HG03354 (cell line): ENCODE measurements around the gene PGAP3.

Source experiments
- ATAC-seq: cut with Tn5 transposase; IDR thresholded peaks from one replicate; pipeline ENCODE4 v1.9.1; 2021; ENCODE audit warnings: mild to moderate bottlenecking; ENCODE audit not compliant: unreplicated experiment, poor library complexity, severe bottlenecking

The PGAP3 gene

DNA sequence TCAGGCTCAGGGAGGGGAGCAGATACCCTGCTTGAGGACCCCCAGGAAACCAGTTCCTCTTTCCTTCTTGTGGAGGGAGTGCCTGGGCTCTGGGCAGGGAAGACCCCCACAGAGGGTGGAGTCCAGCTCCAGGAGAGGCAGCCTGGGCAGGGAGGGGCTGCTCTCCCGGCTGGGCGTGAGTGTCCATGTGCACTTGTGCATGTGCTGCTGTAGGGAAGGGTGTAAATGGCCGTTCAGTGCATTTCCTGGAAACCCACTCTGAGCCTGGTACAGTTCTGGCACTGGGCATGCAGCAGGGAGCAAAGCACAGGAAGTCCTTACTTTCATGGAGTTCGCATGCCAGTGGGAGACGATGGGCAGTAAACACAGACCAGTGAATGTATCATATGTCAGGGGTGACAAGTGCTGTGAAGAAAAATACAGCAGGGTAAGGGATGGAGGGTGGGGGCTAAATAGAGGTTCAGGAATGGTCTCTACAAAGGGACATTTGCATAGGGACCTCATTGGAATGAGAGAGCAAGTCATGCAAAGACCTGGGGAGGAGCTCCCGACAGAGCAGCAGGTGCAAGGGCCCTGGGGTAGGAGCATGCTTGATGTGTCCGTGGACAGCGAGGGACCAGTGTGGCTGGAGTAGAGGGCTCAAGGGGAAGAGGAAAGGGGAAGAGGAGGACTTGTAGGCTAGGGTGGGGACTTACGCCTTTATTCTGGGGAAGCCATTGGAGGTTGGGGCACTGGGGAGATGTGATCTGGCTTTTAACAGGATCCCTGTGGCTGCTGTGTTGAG lies 45.4 kb downstream of the PGAP3 start:
- no peak for ATAC-seq

DNA sequence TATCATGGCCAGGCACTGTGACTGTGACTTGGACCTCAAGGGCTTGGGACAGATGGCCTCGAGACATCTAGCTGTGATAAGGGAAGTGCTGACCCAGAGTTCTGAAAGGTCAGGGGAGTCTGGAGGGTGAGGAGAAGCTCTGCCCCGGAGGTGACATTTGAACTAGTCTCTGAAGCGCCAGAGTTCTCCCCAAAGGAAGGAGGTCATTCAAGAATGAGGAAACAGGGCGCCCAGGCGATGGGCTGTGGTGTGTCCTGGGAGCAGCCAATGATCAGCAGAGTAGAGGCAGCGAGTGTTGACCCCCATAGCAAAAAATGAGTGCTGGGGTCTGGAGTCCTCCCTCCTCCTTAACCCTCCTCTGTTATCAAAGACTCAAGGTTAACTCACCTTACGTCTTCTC lies 46.0 kb downstream of the PGAP3 start:
- no peak for ATAC-seq

DNA sequence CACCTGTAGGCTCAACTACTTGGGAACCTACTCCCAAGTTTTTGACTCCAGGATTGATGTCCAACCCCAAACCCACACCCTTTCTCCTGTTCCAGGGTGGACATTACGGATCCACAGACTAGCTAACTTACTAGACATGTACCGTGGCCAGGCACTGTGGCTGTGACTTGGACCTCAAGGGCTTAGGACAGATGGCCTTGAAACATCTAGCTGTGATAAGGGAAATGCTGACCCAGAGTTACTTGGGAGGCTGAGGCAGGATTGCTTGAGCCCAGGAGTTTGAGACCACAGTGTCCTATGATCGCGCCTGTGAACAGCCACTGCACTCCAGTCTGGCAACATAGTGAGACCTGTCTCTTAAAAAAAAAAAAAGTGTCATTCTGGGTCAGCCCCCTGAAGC lies 46.8 kb downstream of the PGAP3 start:
- no peak for ATAC-seq

DNA sequence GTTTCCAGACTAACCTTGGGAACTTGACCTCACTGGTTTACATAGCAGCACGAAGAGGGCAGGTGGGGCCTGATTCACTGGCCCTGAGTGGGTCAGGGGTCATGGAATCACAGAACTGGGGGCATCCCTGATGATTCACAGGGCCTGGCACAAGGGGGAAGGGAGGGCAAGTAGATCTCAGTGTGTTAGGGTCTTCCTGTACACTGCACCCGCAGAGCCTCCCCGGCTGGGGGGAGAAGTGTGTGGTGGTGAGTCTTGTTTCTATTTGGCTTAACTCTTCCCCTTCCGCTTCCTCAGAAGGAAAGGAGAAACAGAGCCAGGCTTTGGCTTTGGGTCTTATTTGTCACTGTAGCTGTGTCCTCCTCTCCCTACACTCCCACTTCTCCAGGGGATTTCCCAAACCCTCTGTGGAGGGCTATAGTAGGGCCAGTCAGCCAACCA lies 47.2 kb downstream of the PGAP3 start:
- no peak for ATAC-seq

DNA sequence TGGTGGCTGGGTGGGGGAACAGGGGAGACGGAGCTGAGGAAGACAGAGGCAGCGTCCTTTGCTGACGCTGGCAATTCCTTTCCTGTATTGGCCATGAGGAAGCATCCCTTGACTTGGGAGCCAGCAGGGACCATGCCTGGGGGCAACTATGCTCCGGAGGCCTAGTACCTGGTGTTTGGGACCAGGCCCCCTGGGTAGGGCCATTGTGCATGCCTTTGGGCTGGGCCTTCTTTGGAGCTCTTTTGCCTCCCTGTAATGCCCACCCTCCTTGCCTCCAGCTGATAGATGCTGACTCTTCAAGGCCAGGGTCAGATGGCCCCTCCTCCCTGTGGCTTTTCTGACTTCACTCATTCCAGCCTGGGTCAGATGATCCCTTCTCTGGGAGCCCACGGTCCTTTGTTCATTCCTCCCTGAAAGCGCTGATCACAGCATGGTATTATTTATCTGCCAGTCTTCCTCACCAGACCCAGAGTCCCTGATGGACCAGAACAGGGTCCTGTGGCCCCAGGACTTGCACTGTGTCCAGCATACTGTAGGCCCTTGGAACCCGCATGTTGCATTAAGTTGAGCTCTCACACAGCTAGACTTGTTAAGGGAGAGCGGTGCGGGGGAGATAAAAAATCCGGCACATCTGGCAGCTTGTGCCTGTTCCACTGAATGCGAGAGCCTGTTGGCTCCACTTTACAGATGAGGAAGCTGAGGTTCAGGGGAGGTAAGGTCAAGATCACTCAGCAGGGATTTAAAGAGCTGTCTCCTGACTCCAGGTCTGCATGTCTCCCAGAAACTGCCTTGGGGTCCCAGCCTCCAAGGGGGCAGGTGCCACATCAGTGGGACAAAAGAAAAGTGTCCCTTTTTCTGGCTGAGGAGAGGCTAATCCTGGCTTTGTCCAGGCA lies 48.0 kb downstream of the PGAP3 start:
- no peak for ATAC-seq

- ATAC-seq = no peak
These were observed 48.8 kb downstream of the PGAP3 start for GRCh38 chr17:39639043-39639442.

GRCh38 chr17:39638317-39638716 lies 49.5 kb downstream of the PGAP3 start:
- ATAC-seq = no peak

GRCh38 chr17:39636927-39637736 lies 50.7 kb downstream of the PGAP3 start, which contains the start of gene STARD3:
Gene STARD3 (plus strand): TSS chr17:39637144. CDS start chr17:39653532, 16,388 bp downstream.
- peak; percentile 80 for ATAC-seq

DNA sequence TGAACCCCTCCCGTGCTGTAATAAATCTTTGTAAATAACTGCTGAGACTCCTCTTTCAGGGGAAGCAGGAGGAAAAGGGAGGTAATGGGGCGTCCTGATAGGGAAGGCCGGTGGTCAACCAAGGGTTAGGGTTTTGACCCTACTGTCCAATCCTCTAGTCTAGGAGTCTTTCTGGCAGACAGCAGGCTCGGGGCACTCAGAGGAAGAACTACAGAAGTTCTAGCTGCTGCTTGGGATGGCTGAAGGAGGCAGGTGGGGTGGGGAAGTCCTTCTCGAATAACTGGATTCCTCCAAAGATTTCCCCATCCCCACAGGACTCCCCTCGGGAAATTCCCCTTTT lies 51.3 kb downstream of the PGAP3 start:
- peak; percentile 9 for ATAC-seq

DNA sequence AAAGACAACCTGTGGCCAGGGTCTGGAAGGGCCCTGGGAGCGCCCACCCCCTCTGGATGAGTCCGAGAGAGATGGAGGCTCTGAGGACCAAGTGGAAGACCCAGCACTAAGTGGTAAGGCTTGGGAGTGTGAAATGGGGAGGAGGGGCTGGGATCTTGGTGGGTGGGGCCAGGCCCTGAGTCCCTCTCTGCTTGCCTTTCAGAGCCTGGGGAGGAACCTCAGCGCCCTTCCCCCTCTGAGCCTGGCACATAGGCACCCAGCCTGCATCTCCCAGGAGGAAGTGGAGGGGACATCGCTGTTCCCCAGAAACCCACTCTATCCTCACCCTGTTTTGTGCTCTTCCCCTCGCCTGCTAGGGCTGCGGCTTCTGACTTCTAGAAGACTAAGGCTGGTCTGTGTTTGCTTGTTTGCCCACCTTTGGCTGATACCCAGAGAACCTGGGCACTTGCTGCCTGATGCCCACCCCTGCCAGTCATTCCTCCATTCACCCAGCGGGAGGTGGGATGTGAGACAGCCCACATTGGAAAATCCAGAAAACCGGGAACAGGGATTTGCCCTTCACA lies 52.2 kb downstream of the PGAP3 start:
- no peak for ATAC-seq

- no peak for ATAC-seq
These were observed 53.4 kb downstream of the PGAP3 start for GRCh38 chr17:39634384-39634871.

GRCh38 chr17:39633570-39634183 lies 54.2 kb downstream of the PGAP3 start:
- no peak for ATAC-seq

GRCh38 chr17:39632153-39632941 lies 55.5 kb downstream of the PGAP3 start:
- ATAC-seq = no peak

GRCh38 chr17:39631403-39631802 lies 56.5 kb downstream of the PGAP3 start:
- ATAC-seq = no peak

- ATAC-seq = no peak
These were observed 58.0 kb downstream of the PGAP3 start for GRCh38 chr17:39629898-39630297.

DNA sequence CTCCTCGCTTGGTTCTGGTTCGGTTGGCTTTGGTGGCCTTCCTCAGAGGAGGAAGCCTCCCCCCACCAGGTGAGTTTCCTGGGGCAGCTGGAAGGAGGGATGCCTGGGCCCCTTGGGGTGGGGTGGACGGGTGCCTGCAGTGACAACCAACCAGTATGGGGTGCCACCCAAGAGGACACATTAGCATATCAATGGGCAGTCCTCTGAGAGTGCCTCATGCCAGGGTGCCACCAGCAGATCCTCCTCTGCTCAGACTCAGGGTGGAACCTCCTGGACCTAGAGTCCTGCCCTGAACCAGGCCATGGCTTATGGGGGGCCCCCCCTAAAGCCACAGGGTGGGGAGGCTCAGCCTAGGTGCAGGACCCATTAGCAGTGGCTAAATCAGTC lies 58.4 kb downstream of the PGAP3 start:
- no peak for ATAC-seq

DNA sequence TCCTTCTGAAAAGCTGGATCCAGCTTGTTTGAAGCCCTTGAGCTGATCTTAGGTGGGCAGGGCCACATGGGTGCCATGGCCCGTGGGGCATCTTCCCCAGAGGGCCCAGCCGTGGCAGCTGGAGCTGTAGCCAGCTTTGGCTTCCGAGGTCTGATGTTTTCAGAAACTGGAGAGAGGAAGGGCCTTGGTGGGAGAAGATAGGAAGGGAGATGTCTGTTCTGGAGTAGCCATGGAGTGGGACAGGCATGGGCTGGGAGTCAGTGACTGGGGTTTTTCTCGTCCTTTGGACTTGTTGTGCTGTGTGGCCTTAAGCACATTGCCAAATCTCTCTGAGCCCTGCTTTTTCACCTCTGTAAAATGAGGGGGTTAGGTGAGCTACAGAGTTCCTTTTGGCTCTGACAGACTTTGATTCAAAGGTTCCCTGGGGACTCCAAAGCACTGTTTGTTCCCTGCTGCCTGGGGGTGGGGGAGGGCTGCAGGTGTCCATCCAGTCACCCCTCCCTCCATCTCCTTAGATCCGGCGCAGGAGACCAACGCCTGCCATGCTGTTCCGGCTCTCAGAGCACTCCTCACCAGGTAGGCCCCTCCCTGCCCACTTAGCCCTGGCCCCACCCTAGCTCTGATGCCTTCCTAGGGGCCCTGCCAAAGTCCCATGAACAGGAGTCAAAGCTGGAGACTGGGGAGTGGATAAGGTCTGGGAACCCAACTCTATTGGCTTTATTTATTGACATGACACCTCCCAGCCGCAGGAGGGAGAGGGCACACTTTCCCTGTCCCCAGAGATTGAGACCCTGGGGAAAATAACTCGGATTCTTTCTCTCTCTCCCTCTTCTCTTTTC lies 59.0 kb downstream of the PGAP3 start:
- no peak for ATAC-seq
